HL-60 (cell line): ENCODE measurements around the gene CLNK.

Experiments
- DNase-seq, 2 experiments: peaks; one replicate each; pipeline ENCODE4 v3.0.0-alpha.2; 2010 to 2020; ENCODE audit warnings: low read depth in 1 of 2, low spot score in 1 of 2
- H3K27ac ChIP-seq: fragments of 250-450 bp; sonication (Bioruptor Pico); replicated peaks from 2 replicates; pipeline ENCODE4 v1.5.1; 2020; ENCODE audit warnings: mild to moderate bottlenecking, moderate library complexity
- H3K27me3 ChIP-seq: fragments of 250-450 bp; sonication (Bioruptor Pico); 2 replicates; pipeline ENCODE4 v1.5.1; 2021; ENCODE audit warnings: mild to moderate bottlenecking, moderate library complexity; ENCODE audit not compliant: insufficient read depth, poor library complexity, severe bottlenecking
- H3K4me3 ChIP-seq: replicated peaks from 2 replicates; pipeline ENCODE4 v1.5.1; 2011; ENCODE audit warnings: mild to moderate bottlenecking, control low read depth, low read length; ENCODE audit not compliant: insufficient read depth
- CTCF ChIP-seq: IDR thresholded peaks from one replicate; pipeline ENCODE4 v1.5.1; 2011; ENCODE audit warnings: low read length, control low read depth, inconsistent platforms; ENCODE audit not compliant: insufficient read depth
- GABPA ChIP-seq: IDR thresholded peaks from 2 replicates; pipeline ENCODE4 v1.6.1; 2012; ENCODE audit warnings: low read depth
- POLR2AphosphoS5 ChIP-seq: IDR thresholded peaks from 2 replicates; pipeline ENCODE4 v1.6.1; 2012; ENCODE audit warnings: low read depth
- SPI1 ChIP-seq: IDR thresholded peaks from 2 replicates; pipeline ENCODE4 v1.6.1; 2012; ENCODE audit warnings: low read depth, mild to moderate bottlenecking, borderline replicate concordance
- TF ChIP-seq, protein P1 (sequence below): IDR thresholded peaks from 2 replicates; pipeline ENCODE4 v1.6.1; 2012; ENCODE audit warnings: low read depth; ENCODE audit not compliant: insufficient replicate concordance

CLNK gene

DNA sequence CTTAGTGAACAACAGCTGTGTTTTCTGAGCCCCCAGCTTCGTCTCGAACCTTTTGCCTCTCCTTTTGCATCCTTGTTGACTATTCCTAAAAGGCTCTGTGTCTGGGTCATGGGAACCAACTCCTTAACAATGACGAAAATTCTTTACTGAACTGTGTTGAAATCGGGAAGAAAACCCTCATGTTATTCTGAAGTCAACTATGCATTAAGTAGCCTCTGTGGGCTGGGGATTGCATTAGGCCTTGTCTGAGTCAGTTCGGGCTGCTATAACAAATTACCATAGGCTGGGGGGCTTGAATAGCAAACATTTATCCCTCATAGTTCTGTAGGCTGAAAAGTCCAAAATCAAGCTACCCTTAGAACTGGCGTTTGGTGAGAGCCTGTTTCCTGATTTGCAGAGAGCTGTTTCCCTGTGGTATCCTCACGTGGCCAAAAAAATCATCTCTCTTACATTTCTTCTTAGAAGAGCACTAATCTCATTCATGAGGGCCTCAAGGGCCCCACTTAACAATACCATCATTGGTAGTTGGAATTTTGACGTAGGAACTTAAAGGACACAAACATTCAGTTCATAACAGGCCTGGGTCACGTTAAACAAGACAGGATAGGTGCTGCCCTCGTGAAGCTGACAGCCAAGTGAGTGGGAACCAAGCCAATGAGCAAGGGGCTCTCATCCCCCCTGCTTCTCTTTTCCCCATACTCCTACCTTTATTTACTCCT lies 75.9 kb downstream of the CLNK start:
- no peak overlapping the region for H3K27ac ChIP-seq
- no peak for DNase-seq
- no peak overlapping the region for H3K4me3 ChIP-seq
- H3K27me3 ChIP-seq: no peaks in the 10 kb centered on the region
- TF ChIP-seq CTCF (no peak), GABPA (no peak), SPI1 (no peak), POLR2AphosphoS5 (no peak)
- TF ChIP-seq, protein P1, sequence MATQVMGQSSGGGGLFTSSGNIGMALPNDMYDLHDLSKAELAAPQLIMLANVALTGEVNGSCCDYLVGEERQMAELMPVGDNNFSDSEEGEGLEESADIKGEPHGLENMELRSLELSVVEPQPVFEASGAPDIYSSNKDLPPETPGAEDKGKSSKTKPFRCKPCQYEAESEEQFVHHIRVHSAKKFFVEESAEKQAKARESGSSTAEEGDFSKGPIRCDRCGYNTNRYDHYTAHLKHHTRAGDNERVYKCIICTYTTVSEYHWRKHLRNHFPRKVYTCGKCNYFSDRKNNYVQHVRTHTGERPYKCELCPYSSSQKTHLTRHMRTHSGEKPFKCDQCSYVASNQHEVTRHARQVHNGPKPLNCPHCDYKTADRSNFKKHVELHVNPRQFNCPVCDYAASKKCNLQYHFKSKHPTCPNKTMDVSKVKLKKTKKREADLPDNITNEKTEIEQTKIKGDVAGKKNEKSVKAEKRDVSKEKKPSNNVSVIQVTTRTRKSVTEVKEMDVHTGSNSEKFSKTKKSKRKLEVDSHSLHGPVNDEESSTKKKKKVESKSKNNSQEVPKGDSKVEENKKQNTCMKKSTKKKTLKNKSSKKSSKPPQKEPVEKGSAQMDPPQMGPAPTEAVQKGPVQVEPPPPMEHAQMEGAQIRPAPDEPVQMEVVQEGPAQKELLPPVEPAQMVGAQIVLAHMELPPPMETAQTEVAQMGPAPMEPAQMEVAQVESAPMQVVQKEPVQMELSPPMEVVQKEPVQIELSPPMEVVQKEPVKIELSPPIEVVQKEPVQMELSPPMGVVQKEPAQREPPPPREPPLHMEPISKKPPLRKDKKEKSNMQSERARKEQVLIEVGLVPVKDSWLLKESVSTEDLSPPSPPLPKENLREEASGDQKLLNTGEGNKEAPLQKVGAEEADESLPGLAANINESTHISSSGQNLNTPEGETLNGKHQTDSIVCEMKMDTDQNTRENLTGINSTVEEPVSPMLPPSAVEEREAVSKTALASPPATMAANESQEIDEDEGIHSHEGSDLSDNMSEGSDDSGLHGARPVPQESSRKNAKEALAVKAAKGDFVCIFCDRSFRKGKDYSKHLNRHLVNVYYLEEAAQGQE: no peak

DNA sequence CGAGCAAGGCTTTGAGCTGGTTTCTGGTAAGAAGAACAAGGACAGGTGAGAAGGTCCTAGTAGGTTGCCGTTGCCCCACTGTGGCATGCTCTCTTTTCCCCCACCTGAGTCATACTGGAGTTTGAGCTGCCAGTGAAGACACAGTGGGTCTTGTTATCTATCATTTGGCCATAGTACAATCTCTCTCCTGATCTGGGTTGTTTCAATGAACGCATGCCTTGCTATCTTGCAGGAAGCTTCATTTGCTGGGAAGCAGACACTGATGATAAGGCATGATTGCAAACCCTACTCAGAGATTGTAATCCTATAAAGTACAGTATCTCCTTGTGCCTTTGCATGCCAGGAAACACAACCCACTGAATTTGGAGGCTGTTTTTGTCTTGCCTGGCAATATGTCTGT lies 77.4 kb downstream of the CLNK start:
- H3K27ac ChIP-seq: no peak overlapping the region
- H3K27me3 ChIP-seq: no peaks in the 10 kb centered on the region
- DNase-seq: no peak
- no peak for TF ChIP-seq CTCF
- no peak for TF ChIP-seq POLR2AphosphoS5
- TF ChIP-seq GABPA: no peak
- no peak for TF ChIP-seq SPI1
- H3K4me3 ChIP-seq: no peak overlapping the region

- H3K27me3 ChIP-seq: no peaks in the 10 kb centered on the region
- no peak overlapping the region for H3K4me3 ChIP-seq
- TF ChIP-seq CTCF (no peak), SPI1 (no peak), POLR2AphosphoS5 (no peak), GABPA (no peak)
- TF ChIP-seq, protein P1: no peak
- no peak overlapping the region for H3K27ac ChIP-seq
- DNase-seq: no peak
Measured at GRCh38 chr4:10606483-10607155, 77.9 kb downstream of the CLNK start.
